SK-N-SH (cell line): ENCODE data around the gene METTL1. TPM values are rescaled to one million over a fixed set of nuclear protein-coding genes. Genes with fewer than 3 reads are reported as not detected.

Experiments used
- CTCF ChIA-PET: fragments of 300-600, 350-600 bp; formaldehyde crosslinking; extraction: SDS; loops from one replicate; lab custom pipeline; 2021; lab: Yijun Ruan, JAX
- POLR2A ChIA-PET: fragments of 350-600 bp; sonication (Branson Sonifier 250); formaldehyde crosslinking; extraction: SDS; loops from one replicate; lab custom pipeline; 2020; ENCODE audit warnings: antibody characterized with exemption, inconsistent platforms; lab: Yijun Ruan, JAX
- DNase-seq: peaks from one replicate; pipeline ENCODE4 v3.0.0; 2012
- H2AFZ ChIP-seq: fragments of 200-600 bp; sonication (generic); 2 replicates; pipeline ENCODE4 v1.8.1; 2016; ENCODE audit warnings: antibody characterized with exemption, mild to moderate bottlenecking, low read depth
- H3F3A ChIP-seq: fragments of 200-600 bp; sonication (generic); replicated peaks from 2 replicates; pipeline ENCODE3; 2016; ENCODE audit warnings: antibody characterized with exemption, mild to moderate bottlenecking; ENCODE audit not compliant: insufficient read depth
- H3K27ac ChIP-seq, 2 experiments: fragments of 200-500 bp in 1 of 2; fragments of 200-600 bp in 1 of 2; sonication (Bioruptor generic) in 1 of 2; sonication (generic), shearing (Covaris generic) in 1 of 2; 2 replicates each; pipeline versions ENCODE4 v1.5.1 to v1.6.1; 2014 to 2016; ENCODE audit warnings: low read depth in 2 of 2, inconsistent platforms in 1 of 2, low read length in 1 of 2, mild to moderate bottlenecking in 1 of 2, mixed read lengths in 1 of 2
- H3K27me3 ChIP-seq: fragments of 200-600 bp; sonication (generic), shearing (Covaris generic); 2 replicates; pipeline ENCODE4 v1.6.1; 2016; ENCODE audit warnings: mixed run types; ENCODE audit not compliant: insufficient read depth
- H3K36me3 ChIP-seq, 2 experiments: fragments of 200-500 bp in 1 of 2; fragments of 200-600 bp in 1 of 2; sonication (Bioruptor generic) in 1 of 2; sonication (generic) in 1 of 2; replicated peaks in 1 of 2; 2 replicates each; pipeline versions ENCODE3 to v1.5.1; 2014 to 2016; ENCODE audit warnings: low read length in 1 of 2, mild to moderate bottlenecking in 1 of 2; ENCODE audit not compliant: insufficient read depth in 2 of 2, control insufficient read depth in 1 of 2
- H3K4me1 ChIP-seq, 2 experiments: fragments of 200-500 bp in 1 of 2; fragments of 200-600 bp in 1 of 2; sonication (Bioruptor generic) in 1 of 2; sonication (generic), shearing (Covaris generic) in 1 of 2; 2 replicates each; pipeline versions ENCODE4 v1.5.1 to v1.6.1; 2014 to 2016; ENCODE audit warnings: low read depth in 1 of 2, low read length in 1 of 2, mixed run types in 1 of 2; ENCODE audit not compliant: insufficient read depth in 2 of 2, control insufficient read depth in 1 of 2
- H3K4me2 ChIP-seq: fragments of 200-600 bp; sonication (generic), shearing (Covaris generic); 2 replicates; pipeline ENCODE4 v1.6.1; 2017; ENCODE audit warnings: mixed run types
- H3K4me3 ChIP-seq, 2 experiments: fragments of 200-500 bp in 1 of 2; fragments of 200-600 bp in 1 of 2; sonication (Bioruptor generic) in 1 of 2; sonication (generic), shearing (Covaris generic) in 1 of 2; 2 replicates each; pipeline versions ENCODE4 v1.5.1 to v1.8.1; 2014 to 2016; ENCODE audit warnings: low read depth in 2 of 2, inconsistent platforms in 1 of 2, low read length in 1 of 2, mild to moderate bottlenecking in 1 of 2, mixed read lengths in 1 of 2, moderate library complexity in 1 of 2
- H3K79me2 ChIP-seq: fragments of 200-600 bp; sonication (generic); 2 replicates; pipeline ENCODE4 v1.8.1; 2017; ENCODE audit warnings: mild to moderate bottlenecking; ENCODE audit not compliant: insufficient read depth
- H3K9ac ChIP-seq: fragments of 200-600 bp; sonication (generic); 2 replicates; pipeline ENCODE4 v1.6.1; 2017; ENCODE audit warnings: mixed run types
- H3K9me2 ChIP-seq: fragments of 200-600 bp; sonication (generic); 2 replicates; pipeline ENCODE4 v1.6.1; 2017; ENCODE audit warnings: mixed run types
- H3K9me3 ChIP-seq: fragments of 200-600 bp; sonication (generic); 2 replicates; pipeline ENCODE4 v1.6.1; 2017; ENCODE audit warnings: mixed run types, mild to moderate bottlenecking, moderate library complexity
- H4K20me1 ChIP-seq: fragments of 200-600 bp; sonication (generic); 2 replicates; pipeline ENCODE4 v1.6.1; 2017; ENCODE audit warnings: mild to moderate bottlenecking, mixed run types; ENCODE audit not compliant: insufficient read depth
- CHD2 ChIP-seq: fragments of 150-350 bp; IDR thresholded peaks from 2 replicates; pipeline ENCODE4 v1.6.1; 2018; ENCODE audit warnings: low read length; ENCODE audit not compliant: partially characterized antibody
- EZH2phosphoT487 ChIP-seq: fragments of 200-600 bp; sonication (generic); IDR thresholded peaks from 2 replicates; pipeline ENCODE4 v1.6.1; 2017; ENCODE audit warnings: low read depth, mixed run types, mild to moderate bottlenecking, antibody characterized with exemption, moderate library complexity, borderline replicate concordance
- FOXM1 ChIP-seq: IDR thresholded peaks from 2 replicates; pipeline ENCODE4 v1.4.0; 2012; ENCODE audit warnings: low read depth, mild to moderate bottlenecking
- NRF1 ChIP-seq: IDR thresholded peaks from 2 replicates; pipeline ENCODE4 v1.6.1; 2012; ENCODE audit warnings: low read depth, mild to moderate bottlenecking, low read length
- SIN3A ChIP-seq: IDR thresholded peaks from 2 replicates; pipeline ENCODE4 v1.6.1; 2012; ENCODE audit warnings: low read depth, mild to moderate bottlenecking, low read length, moderate library complexity, borderline replicate concordance
- USF2 ChIP-seq: fragments of 150-350 bp; IDR thresholded peaks from 2 replicates; pipeline ENCODE4 v1.6.1; 2017; ENCODE audit warnings: antibody characterized with exemption, low read length, low read depth, borderline replicate concordance
- WGBS: methylation state at CpG from one replicate; pipeline ENCODE4 v1.1.6; 2017; ENCODE audit warnings: low lambda C conversion rate; 5-methylcytosine and 5-hydroxymethylcytosine counted together
- polyA plus RNA-seq, 3 experiments: library from polyadenylated mRNA; depleted of rRNA; stranded (reverse); fragments of >200 nt; gene quantifications; 2 replicates each; pipeline ENCODE4 v1.2.3, GENCODE V29; 2012
- TF ChIP-seq, protein P1 (sequence below): IDR thresholded peaks from 2 replicates; pipeline ENCODE4 v1.4.0; 2012; ENCODE audit warnings: low read depth, borderline replicate concordance
- TF ChIP-seq, protein P2 (sequence below): IDR thresholded peaks from 2 replicates; pipeline ENCODE4; 2012

METTL1 gene
- polyA plus RNA-seq, 1 of the 3 experiments (the other 2 are of a cell fraction): 28.0 TPM

- DNase-seq: no peak
- H3K9me2 ChIP-seq: no peaks in the 10 kb centered on the region
- H3K27ac ChIP-seq: no peak overlapping the region; a peak in 1 of 4 replicates
- H3K4me2 ChIP-seq: no peak overlapping the region
- TF ChIP-seq CHD2: no peak
- TF ChIP-seq USF2: no peak
- TF ChIP-seq SIN3A: no peak
- TF ChIP-seq, all 33 proteins: peak for 0
- peaks cover 10% of the 10 kb centered on the region for H3F3A ChIP-seq
- peaks cover 0 to 20% of the 10 kb centered on the region in 2 experiments; a peak in 2 of 4 replicates for H3K4me1 ChIP-seq
- no peaks in the 10 kb centered on the region for H3K27me3 ChIP-seq
- H2AFZ ChIP-seq: no peak overlapping the region
- whole genome bisulfite sequencing: 94% methylated on average over 8 of the region's 8 CpGs
- 0 out of 2 replicates have a peak, but pooled peaks cover 10% of the 10 kb centered on the region for H4K20me1 ChIP-seq
- H3K9me3 ChIP-seq: no peaks in the 10 kb centered on the region
- H3K79me2 ChIP-seq: no peaks in the 10 kb centered on the region
- ChIA-PET POLR2A (no interaction called here), CTCF (interaction anchor here (0.9 to 10.2 kb wide), 7 partner anchors 12 to 88 kb away, joined by 3 to 96 read pairs (median 5); partner anchors contain the start of gene TSFM)
- no peak overlapping the region for H3K9ac ChIP-seq
- H3K36me3 ChIP-seq: peaks cover 25 to 33% of the 10 kb centered on the region in 2 experiments
- no peak overlapping the region for H3K4me3 ChIP-seq
Observed at GRCh38 chr12:57817261-57817989, 45.5 kb upstream of the METTL1 start.

DNA sequence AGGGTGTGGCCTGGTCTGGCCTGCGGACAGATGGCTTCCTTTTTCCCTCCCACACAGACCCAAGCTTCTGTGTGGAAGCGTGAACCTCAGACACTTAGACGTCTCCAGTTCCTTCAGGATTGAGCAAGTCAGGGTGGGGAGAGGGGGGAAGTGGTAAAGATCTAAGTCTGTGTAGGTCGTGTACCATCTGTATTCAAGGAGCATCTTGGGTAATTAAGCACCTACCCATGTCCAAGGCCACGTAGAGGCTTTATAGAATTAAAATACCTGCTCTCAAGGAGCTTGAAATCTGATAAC lies 44.9 kb upstream of the METTL1 start:
- H3K27me3 ChIP-seq: no peaks in the 10 kb centered on the region
- H3K9ac ChIP-seq: no peak overlapping the region
- H3K27ac ChIP-seq: no peak overlapping the region; a peak in 1 of 4 replicates
- H3K9me3 ChIP-seq: no peaks in the 10 kb centered on the region
- H3F3A ChIP-seq: peaks cover 10% of the 10 kb centered on the region
- H3K9me2 ChIP-seq: no peaks in the 10 kb centered on the region
- no peak overlapping the region for H2AFZ ChIP-seq
- CTCF ChIA-PET: interaction anchor here (1.4 to 10.2 kb wide), 3 partner anchors 12 to 89 kb away, joined by 3 to 96 read pairs (median 14); no protein-coding TSS in a partner anchor
- 0 out of 2 replicates have a peak, but pooled peaks cover 4% of the 10 kb centered on the region for H4K20me1 ChIP-seq
- POLR2A ChIA-PET: no interaction called here
- no peak for TF ChIP-seq EZH2phosphoT487
- no peak for TF ChIP-seq FOXM1
- TF ChIP-seq, protein P1, sequence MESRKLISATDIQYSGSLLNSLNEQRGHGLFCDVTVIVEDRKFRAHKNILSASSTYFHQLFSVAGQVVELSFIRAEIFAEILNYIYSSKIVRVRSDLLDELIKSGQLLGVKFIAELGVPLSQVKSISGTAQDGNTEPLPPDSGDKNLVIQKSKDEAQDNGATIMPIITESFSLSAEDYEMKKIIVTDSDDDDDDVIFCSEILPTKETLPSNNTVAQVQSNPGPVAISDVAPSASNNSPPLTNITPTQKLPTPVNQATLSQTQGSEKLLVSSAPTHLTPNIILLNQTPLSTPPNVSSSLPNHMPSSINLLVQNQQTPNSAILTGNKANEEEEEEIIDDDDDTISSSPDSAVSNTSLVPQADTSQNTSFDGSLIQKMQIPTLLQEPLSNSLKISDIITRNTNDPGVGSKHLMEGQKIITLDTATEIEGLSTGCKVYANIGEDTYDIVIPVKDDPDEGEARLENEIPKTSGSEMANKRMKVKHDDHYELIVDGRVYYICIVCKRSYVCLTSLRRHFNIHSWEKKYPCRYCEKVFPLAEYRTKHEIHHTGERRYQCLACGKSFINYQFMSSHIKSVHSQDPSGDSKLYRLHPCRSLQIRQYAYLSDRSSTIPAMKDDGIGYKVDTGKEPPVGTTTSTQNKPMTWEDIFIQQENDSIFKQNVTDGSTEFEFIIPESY: no peak
- TF ChIP-seq, protein P2, sequence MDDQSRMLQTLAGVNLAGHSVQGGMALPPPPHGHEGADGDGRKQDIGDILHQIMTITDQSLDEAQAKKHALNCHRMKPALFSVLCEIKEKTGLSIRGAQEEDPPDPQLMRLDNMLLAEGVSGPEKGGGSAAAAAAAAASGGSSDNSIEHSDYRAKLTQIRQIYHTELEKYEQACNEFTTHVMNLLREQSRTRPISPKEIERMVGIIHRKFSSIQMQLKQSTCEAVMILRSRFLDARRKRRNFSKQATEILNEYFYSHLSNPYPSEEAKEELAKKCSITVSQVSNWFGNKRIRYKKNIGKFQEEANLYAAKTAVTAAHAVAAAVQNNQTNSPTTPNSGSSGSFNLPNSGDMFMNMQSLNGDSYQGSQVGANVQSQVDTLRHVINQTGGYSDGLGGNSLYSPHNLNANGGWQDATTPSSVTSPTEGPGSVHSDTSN: no peak
- no peak for TF ChIP-seq NRF1
- H3K4me2 ChIP-seq: no peak overlapping the region
- no peaks in the 10 kb centered on the region for H3K79me2 ChIP-seq
- 89% methylated on average over 5 of the region's 5 CpGs for WGBS
- no peak for DNase-seq
- no peak overlapping the region for H3K4me3 ChIP-seq
- H3K36me3 ChIP-seq: peaks cover 24 to 28% of the 10 kb centered on the region in 2 experiments
- H3K4me1 ChIP-seq: peaks cover 0 to 20% of the 10 kb centered on the region in 2 experiments; a peak in 2 of 4 replicates
